GM11168 (cell line): ENCODE results near the gene ABHD12.
"Not testable (repeated sequence)": the region's sequence is repeated elsewhere in the genome, so short reads cannot be mapped to it uniquely, and the experiment has no call there.

Experiments used
- in situ Hi-C: fragments of 300-500 bp; cut with MboI; formaldehyde crosslinking; loops from one replicate; pipeline ENCODE4 v1.12.0; 2022; ENCODE audit warnings: low sequenced_read_pairs; ENCODE audit not compliant: unreplicated experiment

ABHD12 gene

GRCh38 chr20:25325073-25325472 lies 65.6 kb downstream of the ABHD12 start:
- in situ Hi-C loops: no loop called here

- in situ Hi-C loops: no loop called here
These were observed 66.2 kb downstream of the ABHD12 start for GRCh38 chr20:25324412-25324811.

- in situ Hi-C loops: no loop called here
These were observed 67.0 kb downstream of the ABHD12 start for GRCh38 chr20:25323496-25324246.

GRCh38 chr20:25321991-25322390 lies 68.6 kb downstream of the ABHD12 start:
- in situ Hi-C loops: no loop called here

GRCh38 chr20:25321262-25321831 lies 69.3 kb downstream of the ABHD12 start:
- in situ Hi-C loops: no loop called here

GRCh38 chr20:25320035-25320800 lies 70.4 kb downstream of the ABHD12 start:
- in situ Hi-C loops: no loop called here

- in situ Hi-C loops: no loop called here
These were observed 71.2 kb downstream of the ABHD12 start for GRCh38 chr20:25319241-25320034.

GRCh38 chr20:25318471-25319240 lies 72.0 kb downstream of the ABHD12 start:
- in situ Hi-C loops: no loop called here

- in situ Hi-C loops: no loop called here
These were observed 73.1 kb downstream of the ABHD12 start for GRCh38 chr20:25317351-25318075.

GRCh38 chr20:25316506-25317190 lies 74.0 kb downstream of the ABHD12 start:
- in situ Hi-C loops: no loop called here

- in situ Hi-C loops: no loop called here
These were observed 75.0 kb downstream of the ABHD12 start for GRCh38 chr20:25315418-25316210.

- in situ Hi-C loops: no loop called here
These were observed 75.9 kb downstream of the ABHD12 start for GRCh38 chr20:25314497-25315417.

- in situ Hi-C loops: no loop called here
These were observed 77.0 kb downstream of the ABHD12 start for GRCh38 chr20:25313593-25313992.

- in situ Hi-C loops: not testable (repeated sequence)
These were observed 77.9 kb downstream of the ABHD12 start for GRCh38 chr20:25312716-25313115.

GRCh38 chr20:25310921-25311728 lies 79.5 kb downstream of the ABHD12 start:
- in situ Hi-C loops: no loop called here
